Activated CD8-positive, alpha-beta T cell treated with anti-CD3 and anti-CD28 coated beads for 36 hours (primary cell): ENCODE measurements around the gene IP6K1. TPM values are rescaled to one million over a fixed set of nuclear protein-coding genes. Genes with fewer than 3 reads are reported as not detected.

Source experiments
- ATAC-seq: fragments of 200-7000 bp; cut with Tn5 transposase; one replicate; pipeline ENCODE4 v1.10.0; 2021; ENCODE audit warnings: mild to moderate bottlenecking, moderate library complexity
- CTCF ChIA-PET: fragments of 350-600 bp; sonication (Branson Sonifier 250); formaldehyde crosslinking; loops from one replicate; lab custom pipeline; 2021; ENCODE audit warnings: antibody characterized with exemption; lab: Charles Lee
- POLR2A ChIA-PET: fragments of 350-600 bp; sonication (Branson Sonifier 250); formaldehyde crosslinking; loops from one replicate; lab custom pipeline; 2021; ENCODE audit warnings: antibody characterized with exemption; lab: Charles Lee
- DNase-seq: peaks from one replicate; pipeline ENCODE4 v3.0.0-alpha.2; 2020
- H3K27ac Mint-ChIP-seq: one replicate; pipeline ENCODE4 v1.8.0; 2021; ENCODE audit warnings: mild to moderate bottlenecking, mixed read lengths
- H3K27me3 Mint-ChIP-seq: one replicate; pipeline ENCODE4 v1.8.0; 2021; ENCODE audit warnings: mixed read lengths
- H3K36me3 Mint-ChIP-seq: one replicate; pipeline ENCODE4 v1.8.0; 2021; ENCODE audit warnings: low read depth, mixed read lengths
- H3K4me1 Mint-ChIP-seq: one replicate; pipeline ENCODE4 v1.8.0; 2021; ENCODE audit warnings: low read depth, mixed read lengths
- H3K4me3 Mint-ChIP-seq: one replicate; pipeline ENCODE4 v1.8.0; 2021; ENCODE audit warnings: mild to moderate bottlenecking, moderate library complexity, mixed read lengths
- H3K9me3 Mint-ChIP-seq: one replicate; pipeline ENCODE4 v1.8.0; 2021; ENCODE audit warnings: mixed read lengths
- intact Hi-C: fragments of 100-400 bp; cut with micrococcal nuclease; formaldehyde crosslinking; loops from one replicate; pipeline ENCODE4 v1.10.0; 2022
- total RNA-seq, 2 experiments: library from RNA; stranded (reverse); gene quantifications; one replicate each; pipeline ENCODE4 v1.2.3, GENCODE V29; 2021
- TF ChIP-seq, protein P1 (sequence below): fragments of 200-600 bp; IDR thresholded peaks from one replicate; pipeline ENCODE4 v1.8.0; 2022; ENCODE audit warnings: antibody characterized with exemption, mild to moderate bottlenecking

IP6K1 gene
- total RNA-seq, 2 experiments from 2014 or later, result 23.5 to 24.2 TPM

DNA sequence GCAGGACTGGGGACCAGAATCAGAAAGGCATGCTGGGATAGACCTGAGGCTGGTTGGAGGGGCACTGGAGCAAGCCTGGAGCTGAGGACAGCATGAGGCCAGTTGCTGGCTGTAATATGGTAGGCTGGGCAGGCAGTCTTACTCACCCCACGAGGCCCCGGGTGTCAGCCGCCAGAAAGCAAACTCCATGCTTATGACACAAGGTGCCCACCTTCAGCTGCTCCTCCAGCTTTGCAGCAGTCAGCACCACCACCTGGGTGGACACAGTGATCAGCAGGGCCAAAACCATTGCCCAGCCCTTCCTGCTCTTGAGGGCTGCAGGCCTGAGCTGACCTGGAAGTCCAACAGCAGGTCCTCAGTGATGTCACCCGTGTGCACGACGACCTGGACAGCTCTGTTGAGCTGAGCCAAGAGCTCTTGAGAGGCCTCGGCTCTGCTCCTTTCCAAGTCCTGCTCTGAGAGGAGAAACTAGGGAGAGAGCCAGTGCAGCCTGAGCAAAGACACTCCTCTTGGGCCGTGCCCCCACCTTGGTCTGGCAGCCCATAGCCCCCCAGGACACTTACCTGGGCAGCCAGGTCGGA lies 26.7 kb upstream of the IP6K1 start:
- peak overlapping the region; percentile 96 for H3K27ac Mint-ChIP-seq
- H3K4me3 Mint-ChIP-seq, result peak overlapping the region; percentile 92
- CTCF ChIA-PET, result interaction anchor here (0.5 to 20.5 kb wide), 3 partner anchors 10 to 120 kb away, joined by 3 to 412 read pairs (median 34); partner anchors contain the start of gene INKA1
- no peaks in the 10 kb centered on the region for H3K9me3 Mint-ChIP-seq
- ATAC-seq, result no peak
- POLR2A ChIA-PET, result interaction anchor here (0.9 to 2.8 kb wide), 7 partner anchors 8 to 127 kb away, joined by 3 to 17 read pairs (median 4); partner anchors contain the start of genes GMPPB and INKA1
- peaks cover 9% of the 10 kb centered on the region for H3K36me3 Mint-ChIP-seq
- peaks cover 33% of the 10 kb centered on the region for H3K4me1 Mint-ChIP-seq
- intact Hi-C loops, result no loop called here
- DNase-seq, result no peak
- no peaks in the 10 kb centered on the region for H3K27me3 Mint-ChIP-seq
- TF ChIP-seq, protein P1, sequence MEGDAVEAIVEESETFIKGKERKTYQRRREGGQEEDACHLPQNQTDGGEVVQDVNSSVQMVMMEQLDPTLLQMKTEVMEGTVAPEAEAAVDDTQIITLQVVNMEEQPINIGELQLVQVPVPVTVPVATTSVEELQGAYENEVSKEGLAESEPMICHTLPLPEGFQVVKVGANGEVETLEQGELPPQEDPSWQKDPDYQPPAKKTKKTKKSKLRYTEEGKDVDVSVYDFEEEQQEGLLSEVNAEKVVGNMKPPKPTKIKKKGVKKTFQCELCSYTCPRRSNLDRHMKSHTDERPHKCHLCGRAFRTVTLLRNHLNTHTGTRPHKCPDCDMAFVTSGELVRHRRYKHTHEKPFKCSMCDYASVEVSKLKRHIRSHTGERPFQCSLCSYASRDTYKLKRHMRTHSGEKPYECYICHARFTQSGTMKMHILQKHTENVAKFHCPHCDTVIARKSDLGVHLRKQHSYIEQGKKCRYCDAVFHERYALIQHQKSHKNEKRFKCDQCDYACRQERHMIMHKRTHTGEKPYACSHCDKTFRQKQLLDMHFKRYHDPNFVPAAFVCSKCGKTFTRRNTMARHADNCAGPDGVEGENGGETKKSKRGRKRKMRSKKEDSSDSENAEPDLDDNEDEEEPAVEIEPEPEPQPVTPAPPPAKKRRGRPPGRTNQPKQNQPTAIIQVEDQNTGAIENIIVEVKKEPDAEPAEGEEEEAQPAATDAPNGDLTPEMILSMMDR, result no peak

DNA sequence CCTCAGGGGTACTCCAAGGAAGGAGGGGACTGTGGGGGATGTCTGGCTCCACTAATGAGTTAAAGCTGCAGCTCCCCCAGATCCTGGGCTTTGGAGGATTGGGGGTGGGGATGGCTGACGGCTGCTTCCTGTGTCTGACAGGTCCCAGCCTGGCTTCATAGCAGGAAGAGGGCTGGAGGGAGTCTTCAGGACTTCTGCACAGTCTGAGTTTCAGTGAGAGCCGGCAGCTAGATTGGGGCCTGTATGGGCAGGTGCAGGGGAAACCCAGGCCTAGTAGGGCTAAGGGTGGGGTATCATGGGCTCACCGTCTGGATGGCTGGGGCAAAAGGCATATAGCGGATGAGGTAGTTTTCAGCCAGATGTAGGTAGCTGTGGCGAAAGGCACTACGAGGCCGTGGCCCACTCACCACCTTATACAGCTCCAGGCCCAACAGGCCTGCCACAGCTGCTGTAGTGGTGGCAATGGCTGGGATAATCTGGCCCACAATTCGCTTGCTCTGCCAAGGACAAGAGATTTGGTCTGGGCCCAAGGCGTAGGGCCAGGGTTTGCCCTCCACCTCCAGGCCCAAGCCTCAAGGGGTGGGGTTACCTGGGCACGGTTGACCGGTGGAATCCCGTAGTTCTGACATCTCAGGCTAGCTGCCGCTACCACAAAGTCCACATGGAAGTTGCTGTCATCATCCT lies 21.2 kb upstream of the IP6K1 start:
- POLR2A ChIA-PET, result interaction anchor here (1.0 to 1.3 kb wide), 3 partner anchors 10 to 133 kb away, joined by 3 to 4 read pairs (median 3); partner anchors contain the start of gene RBM6
- peaks cover 9% of the 10 kb centered on the region for H3K36me3 Mint-ChIP-seq
- H3K4me1 Mint-ChIP-seq, result peaks cover 55% of the 10 kb centered on the region
- DNase-seq, result no peak
- no peaks in the 10 kb centered on the region for H3K9me3 Mint-ChIP-seq
- no peak for ATAC-seq
- H3K27ac Mint-ChIP-seq, result peak overlapping the region; percentile 82
- TF ChIP-seq, protein P1, result no peak
- intact Hi-C loops, result no loop called here
- CTCF ChIA-PET, result interaction anchor here (0.9 to 20.5 kb wide), 3 partner anchors 17 to 65 kb away, joined by 3 to 412 read pairs (median 3); no protein-coding TSS in a partner anchor
- no peaks in the 10 kb centered on the region for H3K27me3 Mint-ChIP-seq
- H3K4me3 Mint-ChIP-seq, result no peak overlapping the region

DNA sequence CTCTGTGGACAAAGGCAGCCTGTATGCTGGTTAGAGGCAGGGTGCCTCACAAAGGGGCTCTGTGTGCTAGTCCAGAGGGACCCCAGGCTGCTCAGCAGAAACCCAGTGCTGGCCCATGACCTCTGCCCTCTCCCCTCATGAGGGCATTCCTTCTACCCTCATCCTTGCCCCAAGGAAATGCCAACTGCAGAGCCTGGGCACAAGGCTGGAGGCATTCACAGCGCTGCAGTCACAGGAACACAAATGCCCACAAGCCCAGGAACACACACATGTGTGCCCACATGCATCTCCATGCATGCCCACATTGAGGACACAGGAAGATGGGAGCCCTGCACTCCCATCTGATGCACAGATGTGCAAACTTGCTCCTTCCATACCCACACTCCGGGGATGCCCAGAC lies 20.5 kb upstream of the IP6K1 start:
- H3K36me3 Mint-ChIP-seq, result peaks cover 9% of the 10 kb centered on the region
- peaks cover 52% of the 10 kb centered on the region for H3K4me1 Mint-ChIP-seq
- POLR2A ChIA-PET, result interaction anchor here (0.7 to 6.0 kb wide), 5 partner anchors 11 to 87 kb away, joined by 3 to 37 read pairs (median 4); partner anchors contain the start of gene AMIGO3
- no peaks in the 10 kb centered on the region for H3K9me3 Mint-ChIP-seq
- H3K27ac Mint-ChIP-seq, result peak overlapping the region; percentile 82
- TF ChIP-seq, protein P1, result no peak
- no peak for DNase-seq
- intact Hi-C loops, result no loop called here
- CTCF ChIA-PET, result interaction anchor here (0.9 to 20.5 kb wide), 3 partner anchors 16 to 64 kb away, joined by 3 to 412 read pairs (median 3); no protein-coding TSS in a partner anchor
- H3K4me3 Mint-ChIP-seq, result no peak overlapping the region
- no peak for ATAC-seq
- peaks cover 2% of the 10 kb centered on the region for H3K27me3 Mint-ChIP-seq

DNA sequence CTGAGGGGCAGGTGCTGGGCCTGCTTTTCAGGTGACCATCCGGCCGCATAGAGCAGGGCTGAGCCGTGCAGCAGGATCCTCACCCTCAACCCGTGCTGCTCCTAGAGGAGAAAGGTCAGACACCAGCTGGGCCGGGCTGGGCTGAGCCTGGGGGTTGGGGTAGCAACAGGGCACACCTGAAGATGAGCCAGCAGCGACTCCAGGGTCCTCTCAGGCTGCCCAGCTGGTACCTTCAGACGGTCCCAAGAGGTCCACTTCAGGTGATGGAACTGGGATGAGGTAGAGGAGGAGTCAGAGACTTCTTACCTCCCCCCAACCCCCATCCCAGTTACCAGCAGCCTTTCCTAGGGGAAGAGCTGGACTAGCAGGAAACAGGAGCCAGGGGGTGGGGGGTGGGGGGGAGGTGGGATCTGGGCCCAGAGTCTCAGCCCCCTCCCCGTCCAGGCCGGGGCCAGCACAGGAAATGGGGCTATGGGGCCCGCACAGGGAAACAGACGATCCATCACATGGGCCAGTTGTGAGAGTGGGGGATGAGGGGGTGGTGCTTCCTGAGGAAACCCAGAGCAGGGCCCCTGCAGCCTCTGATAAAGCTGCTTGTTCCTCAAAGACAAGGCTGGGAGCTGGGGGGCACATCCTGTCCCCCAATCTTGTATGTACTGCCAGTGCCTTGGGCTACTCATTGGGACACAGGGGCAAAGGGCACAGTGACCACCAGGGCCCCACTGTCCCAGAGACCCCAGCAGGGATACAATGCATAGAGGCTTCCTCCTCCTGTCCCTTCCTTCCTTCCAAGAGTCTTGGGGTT lies 19.8 kb upstream of the IP6K1 start:
- H3K4me3 Mint-ChIP-seq, result no peak overlapping the region

More for the DNA sequence above, 19.8 kb upstream of the IP6K1 start:
- ChIA-PET CTCF (interaction anchor here (1.0 to 20.5 kb wide), 2 partner anchors 11 to 33 kb away, joined by 3 to 412 read pairs; no protein-coding TSS in a partner anchor), POLR2A (interaction anchor here (0.7 to 6.0 kb wide), 8 partner anchors 8 to 87 kb away, joined by 3 to 37 read pairs (median 4); partner anchors contain the start of genes AMIGO3 and UBA7)
- TF ChIP-seq, protein P1, result no peak
- Mint-ChIP-seq H3K36me3 (peaks cover 3% of the 10 kb centered on the region), H3K4me1 (peaks cover 47% of the 10 kb centered on the region), H3K27ac (peak overlapping the region; percentile 82), H3K27me3 (peaks cover 2% of the 10 kb centered on the region), H3K9me3 (no peaks in the 10 kb centered on the region)
- ATAC-seq, result peak; percentile 48
- DNase-seq, result peak; percentile 83
- intact Hi-C loops, result no loop called here
